CD4-positive, alpha-beta T cell treated with Interleukin-17A for 4 hours (primary cell): ENCODE results near the gene PARN.

Experiments
- DNase-seq: peaks from one replicate; pipeline ENCODE4 v3.0.0-alpha.2; 2020; ENCODE audit warnings: mixed read lengths

PARN gene

GRCh38 chr16:14527411-14528044, 102.5 kb downstream of the PARN start:
- DNase-seq: no peak

- DNase-seq: no peak
These were observed 104.5 kb downstream of the PARN start for GRCh38 chr16:14525596-14525995.

- no peak for DNase-seq
These were observed 105.1 kb downstream of the PARN start for GRCh38 chr16:14524979-14525378.

GRCh38 chr16:14523632-14524031, 106.4 kb downstream of the PARN start:
- DNase-seq: no peak

- DNase-seq: no peak
These were observed 107.4 kb downstream of the PARN start for GRCh38 chr16:14522671-14523070.

- no peak for DNase-seq
These were observed 109.3 kb downstream of the PARN start for GRCh38 chr16:14520753-14521152.

- no peak for DNase-seq
These were observed 115.1 kb downstream of the PARN start for GRCh38 chr16:14514967-14515366.

- no peak for DNase-seq
These were observed 116.5 kb downstream of the PARN start for GRCh38 chr16:14513389-14514107.

GRCh38 chr16:14511800-14512135, 118.3 kb downstream of the PARN start:
- DNase-seq: no peak

GRCh38 chr16:14510939-14511799, 118.9 kb downstream of the PARN start:
- no peak for DNase-seq

- DNase-seq: no peak
These were observed 119.5 kb downstream of the PARN start for GRCh38 chr16:14510581-14510938.

- no peak for DNase-seq
These were observed 120.4 kb downstream of the PARN start for GRCh38 chr16:14509675-14510132.

- no peak for DNase-seq
These were observed 121.0 kb downstream of the PARN start for GRCh38 chr16:14509055-14509454.

GRCh38 chr16:14505846-14506245, 124.2 kb downstream of the PARN start:
- no peak for DNase-seq

GRCh38 chr16:14502932-14503741, 126.9 kb downstream of the PARN start:
- no peak for DNase-seq

- DNase-seq: no peak
These were observed 127.7 kb downstream of the PARN start for GRCh38 chr16:14502256-14502875.

GRCh38 chr16:14501331-14502255, 128.5 kb downstream of the PARN start:
- no peak for DNase-seq

- DNase-seq: no peak
These were observed 129.3 kb downstream of the PARN start for GRCh38 chr16:14500791-14501190.

- DNase-seq: no peak
These were observed 130.9 kb downstream of the PARN start for GRCh38 chr16:14499110-14499509.

- DNase-seq: no peak
These were observed 132.6 kb downstream of the PARN start for GRCh38 chr16:14497245-14498082.
